Neural progenitor cell (in vitro differentiated cells): ENCODE measurements around the gene ANGPTL8. TPM values are rescaled to one million over a fixed set of nuclear protein-coding genes. Genes with fewer than 3 reads are reported as not detected.

Source experiments
- DNase-seq: peaks from one replicate; pipeline ENCODE4 v3.0.0-alpha.2; 2016; ENCODE audit warnings: low spot score
- H2AFZ ChIP-seq: fragments of 200-600 bp; sonication (generic); replicated peaks from 2 replicates; pipeline ENCODE4 v1.6.1; 2016; ENCODE audit warnings: antibody characterized with exemption
- H3F3A ChIP-seq: fragments of 200-600 bp; sonication (generic); 2 replicates; pipeline ENCODE4 v1.6.1; 2016; ENCODE audit warnings: antibody characterized with exemption, low read depth
- H3K27ac ChIP-seq: fragments of 200-600 bp; sonication (generic); 2 replicates; pipeline ENCODE4 v1.5.1; 2016; ENCODE audit warnings: mild to moderate bottlenecking
- H3K27me3 ChIP-seq: fragments of 200-600 bp; sonication (generic); 2 replicates; pipeline ENCODE4 v1.6.1; 2016; ENCODE audit warnings: mild to moderate bottlenecking, moderate library complexity
- H3K36me3 ChIP-seq: fragments of 200-600 bp; sonication (generic); 2 replicates; pipeline ENCODE4 v1.5.1; 2016
- H3K4me1 ChIP-seq: fragments of 200-600 bp; sonication (generic); 2 replicates; pipeline ENCODE4 v1.6.1; 2016; ENCODE audit warnings: mixed run types
- H3K4me2 ChIP-seq: fragments of 200-600 bp; sonication (generic); 2 replicates; pipeline ENCODE4 v1.6.1; 2016
- H3K4me3 ChIP-seq: fragments of 200-600 bp; sonication (generic); 2 replicates; pipeline ENCODE4 v1.5.1; 2016
- H3K79me2 ChIP-seq: fragments of 200-600 bp; sonication (generic); 2 replicates; pipeline ENCODE4 v1.6.1; 2016; ENCODE audit warnings: low read depth
- H3K9ac ChIP-seq: fragments of 200-600 bp; sonication (generic); 2 replicates; pipeline ENCODE4 v1.6.1; 2016
- H3K9me3 ChIP-seq: fragments of 200-600 bp; sonication (generic); 2 replicates; pipeline ENCODE4 v1.5.1; 2016; ENCODE audit warnings: low read depth
- H4K20me1 ChIP-seq: fragments of 200-600 bp; sonication (generic); 2 replicates; pipeline ENCODE4 v1.6.1; 2016; ENCODE audit warnings: low read depth
- H3K27ac Mint-ChIP-seq: 3 replicates; pipeline ENCODE4 v1.8.0; 2021; ENCODE audit warnings: mixed read lengths
- H3K27me3 Mint-ChIP-seq: 2 replicates; pipeline ENCODE4 v1.8.0; 2022; ENCODE audit warnings: low read depth, mild to moderate bottlenecking, inconsistent platforms, moderate library complexity, mixed read lengths; ENCODE audit not compliant: insufficient read depth
- H3K36me3 Mint-ChIP-seq: 3 replicates; pipeline ENCODE4 v1.8.0; 2021; ENCODE audit warnings: mixed read lengths
- H3K4me1 Mint-ChIP-seq: 3 replicates; pipeline ENCODE4 v1.8.0; 2021; ENCODE audit warnings: mixed read lengths
- H3K4me3 Mint-ChIP-seq: 3 replicates; pipeline ENCODE4 v1.8.0; 2021; ENCODE audit warnings: mild to moderate bottlenecking, moderate library complexity, mixed read lengths
- H3K9me3 Mint-ChIP-seq: 3 replicates; pipeline ENCODE4 v1.8.0; 2020; ENCODE audit warnings: mixed read lengths
- CTCF ChIP-seq: fragments of 200-600 bp; sonication (generic); IDR thresholded peaks from 2 replicates; pipeline ENCODE4 v1.5.1; 2017; ENCODE audit warnings: antibody characterized with exemption, mild to moderate bottlenecking
- EZH2 ChIP-seq: fragments of 200-600 bp; sonication (generic); IDR thresholded peaks from 2 replicates; pipeline ENCODE4 v1.6.1; 2017; ENCODE audit warnings: antibody characterized with exemption, mild to moderate bottlenecking, moderate library complexity
- EZH2phosphoT487 ChIP-seq: fragments of 200-600 bp; sonication (generic); IDR thresholded peaks from 2 replicates; pipeline ENCODE4 v1.6.1; 2017; ENCODE audit warnings: antibody characterized with exemption
- total RNA-seq: library from RNA; depleted of rRNA; stranded (reverse); fragments of >200 nt; gene quantifications from 2 replicates; pipeline ENCODE4 v1.2.3, GENCODE V29; 2015; ENCODE audit warnings: low replicate concordance

ANGPTL8 gene
- total RNA-seq, 1 donor from 2014 or later, result not detected

- TF ChIP-seq EZH2 (no peak), EZH2phosphoT487 (no peak), CTCF (no peak)
- H3F3A ChIP-seq, result peaks cover 2% of the 10 kb centered on the region
- Mint-ChIP-seq H3K4me1 (peaks cover 8% of the 10 kb centered on the region), H3K4me3 (no peak overlapping the region), H3K9me3 (no peaks in the 10 kb centered on the region), H3K27ac (no peak overlapping the region), H3K27me3 (peaks cover 2% of the 10 kb centered on the region), H3K36me3 (no peaks in the 10 kb centered on the region)
- H3K4me3 ChIP-seq, result no peak overlapping the region
- no peaks in the 10 kb centered on the region for H3K36me3 ChIP-seq
- no peak overlapping the region for H3K4me2 ChIP-seq
- H2AFZ ChIP-seq, result no peak overlapping the region
- no peaks in the 10 kb centered on the region for H4K20me1 ChIP-seq
- no peaks in the 10 kb centered on the region for H3K79me2 ChIP-seq
- H3K9ac ChIP-seq, result no peak overlapping the region
- no peak overlapping the region for H3K27ac ChIP-seq
- no peak for DNase-seq
- H3K9me3 ChIP-seq, result no peaks in the 10 kb centered on the region
- no peaks in the 10 kb centered on the region for H3K27me3 ChIP-seq
- H3K4me1 ChIP-seq, result no peaks in the 10 kb centered on the region
These were observed 6.9 kb upstream of the ANGPTL8 start for GRCh38 chr19:11232555-11232954.

GRCh38 chr19:11233073-11233472, 6.3 kb upstream of the ANGPTL8 start:
- Histone ChIP-seq H3K4me1 (no peaks in the 10 kb centered on the region), H3K27ac (no peak overlapping the region), H3K4me2 (no peak overlapping the region), H3K27me3 (no peaks in the 10 kb centered on the region), H3F3A (no peaks in the 10 kb centered on the region), H3K79me2 (no peaks in the 10 kb centered on the region), H3K9ac (no peak overlapping the region), H3K9me3 (no peaks in the 10 kb centered on the region), H3K4me3 (no peak overlapping the region), H4K20me1 (no peaks in the 10 kb centered on the region), H3K36me3 (no peaks in the 10 kb centered on the region), H2AFZ (no peak overlapping the region)
- no peak overlapping the region for H3K27ac Mint-ChIP-seq
- DNase-seq, result no peak
- no peaks in the 10 kb centered on the region for H3K9me3 Mint-ChIP-seq
- peaks cover 8% of the 10 kb centered on the region for H3K4me1 Mint-ChIP-seq
- TF ChIP-seq CTCF, result no peak
- no peak for TF ChIP-seq EZH2phosphoT487
- no peak for TF ChIP-seq EZH2
- H3K27me3 Mint-ChIP-seq, result peaks cover 2% of the 10 kb centered on the region
- no peaks in the 10 kb centered on the region for H3K36me3 Mint-ChIP-seq
- H3K4me3 Mint-ChIP-seq, result no peak overlapping the region

GRCh38 chr19:11234486-11235075, 4.8 kb upstream of the ANGPTL8 start:
- Histone ChIP-seq H3K4me3 (no peak overlapping the region), H3K4me1 (no peaks in the 10 kb centered on the region), H3K4me2 (no peak overlapping the region), H3K36me3 (no peaks in the 10 kb centered on the region), H3K27ac (no peak overlapping the region), H3K9ac (no peak overlapping the region), H2AFZ (no peak overlapping the region), H4K20me1 (no peaks in the 10 kb centered on the region), H3F3A (no peaks in the 10 kb centered on the region), H3K9me3 (no peaks in the 10 kb centered on the region), H3K79me2 (no peaks in the 10 kb centered on the region), H3K27me3 (no peaks in the 10 kb centered on the region)
- H3K27ac Mint-ChIP-seq, result no peak overlapping the region
- no peak for TF ChIP-seq CTCF
- TF ChIP-seq EZH2, result no peak
- no peak for TF ChIP-seq EZH2phosphoT487
- no peaks in the 10 kb centered on the region for H3K9me3 Mint-ChIP-seq
- no peak for DNase-seq
- H3K4me3 Mint-ChIP-seq, result no peak overlapping the region
- H3K27me3 Mint-ChIP-seq, result peaks cover 2% of the 10 kb centered on the region
- H3K36me3 Mint-ChIP-seq, result peaks cover 4% of the 10 kb centered on the region
- H3K4me1 Mint-ChIP-seq, result peaks cover 8% of the 10 kb centered on the region
